DMS 273 treated with DMSO at 0.1 percent for 48 hours (cell line): ENCODE results near the gene RBM38.
"Not testable (repeated sequence)": the region's sequence is repeated elsewhere in the genome, so short reads cannot be mapped to it uniquely, and the experiment has no call there.

Source experiments
- DNase-seq: peaks from one replicate; lab custom pipeline; 2025; lab: John Stamatoyannopoulos, UW

The RBM38 gene

GRCh38 chr20:57419479-57419878, 28.3 kb downstream of the RBM38 start:
- DNase-seq, result not testable (repeated sequence)

- no peak for DNase-seq
Measured at GRCh38 chr20:57420571-57421252, 29.5 kb downstream of the RBM38 start.

GRCh38 chr20:57421253-57422220, 30.3 kb downstream of the RBM38 start:
- no peak for DNase-seq

GRCh38 chr20:57422254-57422653, 31.1 kb downstream of the RBM38 start:
- no peak for DNase-seq

- no peak for DNase-seq
Measured at GRCh38 chr20:57425150-57426013, 34.2 kb downstream of the RBM38 start.

GRCh38 chr20:57426271-57426689, 35.1 kb downstream of the RBM38 start:
- DNase-seq, result no peak

GRCh38 chr20:57426831-57427230, 35.6 kb downstream of the RBM38 start:
- DNase-seq, result no peak

- no peak for DNase-seq
Measured at GRCh38 chr20:57428324-57429158, 37.3 kb downstream of the RBM38 start.

- DNase-seq, result no peak
Measured at GRCh38 chr20:57429159-57429496, 37.9 kb downstream of the RBM38 start.

- no peak for DNase-seq
Measured at GRCh38 chr20:57429580-57430200, 38.5 kb downstream of the RBM38 start.

- not testable (repeated sequence) for DNase-seq
Measured at GRCh38 chr20:57430201-57430596, 39.0 kb downstream of the RBM38 start.

GRCh38 chr20:57431539-57431835, 40.3 kb downstream of the RBM38 start:
- DNase-seq, result no peak

- no peak for DNase-seq
Measured at GRCh38 chr20:57432480-57432861, 41.3 kb downstream of the RBM38 start.

GRCh38 chr20:57432862-57433491, 41.8 kb downstream of the RBM38 start:
- no peak for DNase-seq

- DNase-seq, result no peak
Measured at GRCh38 chr20:57433657-57434389, 42.6 kb downstream of the RBM38 start.

- DNase-seq, result no peak
Measured at GRCh38 chr20:57434390-57434700, 43.1 kb downstream of the RBM38 start.

- no peak for DNase-seq
Measured at GRCh38 chr20:57435105-57435497, 43.9 kb downstream of the RBM38 start.

GRCh38 chr20:57435498-57436222, 44.5 kb downstream of the RBM38 start:
- peak; percentile 57 for DNase-seq

- DNase-seq, result no peak
Measured at GRCh38 chr20:57436223-57436545, 45.0 kb downstream of the RBM38 start.

GRCh38 chr20:57437267-57437666, 46.1 kb downstream of the RBM38 start:
- DNase-seq, result no peak
